Type B pancreatic cell (in vitro differentiated cells): ENCODE measurements around the gene RIOK3. TPM values are rescaled to one million over a fixed set of nuclear protein-coding genes. Genes with fewer than 3 reads are reported as not detected.
"Not testable (repeated sequence)": the region's sequence is repeated elsewhere in the genome, so short reads cannot be mapped to it uniquely, and the experiment has no call there.

Source experiments
- DNase-seq: peaks from one replicate; pipeline ENCODE4 v3.0.0; 2021; ENCODE audit warnings: mixed read lengths; ENCODE audit not compliant: unreplicated experiment; ENCODE audit errors: extremely low spot score
- H3K27ac Mint-ChIP-seq: 2 replicates; pipeline ENCODE4 v1.8.0; 2021; ENCODE audit warnings: mild to moderate bottlenecking, mixed read lengths
- H3K27me3 Mint-ChIP-seq: 2 replicates; pipeline ENCODE4 v1.8.0; 2021; ENCODE audit warnings: mixed read lengths
- H3K36me3 Mint-ChIP-seq: 2 replicates; pipeline ENCODE4 v1.8.0; 2021; ENCODE audit warnings: mixed read lengths
- H3K4me1 Mint-ChIP-seq: one replicate; pipeline ENCODE4 v1.8.0; 2021; ENCODE audit warnings: mixed read lengths; ENCODE audit not compliant: unreplicated experiment
- H3K4me3 Mint-ChIP-seq: 2 replicates; pipeline ENCODE4 v1.8.0; 2021; ENCODE audit warnings: mild to moderate bottlenecking, mixed read lengths
- H3K9me3 Mint-ChIP-seq: 2 replicates; pipeline ENCODE4 v1.8.0; 2021; ENCODE audit warnings: mixed read lengths
- CTCF ChIP-seq: fragments of 200-600 bp; sonication (generic); conservative IDR thresholded peaks from 2 replicates; pipeline ENCODE4 v1.5.0; 2021; ENCODE audit warnings: antibody characterized with exemption, mild to moderate bottlenecking
- total RNA-seq: library from RNA; stranded (reverse); gene quantifications from 2 replicates; pipeline ENCODE4 v1.2.1, GENCODE V29; 2021; ENCODE audit warnings: low replicate concordance

Gene RIOK3
- total RNA-seq, 1 donor from 2014 or later = 46.7 TPM

DNA sequence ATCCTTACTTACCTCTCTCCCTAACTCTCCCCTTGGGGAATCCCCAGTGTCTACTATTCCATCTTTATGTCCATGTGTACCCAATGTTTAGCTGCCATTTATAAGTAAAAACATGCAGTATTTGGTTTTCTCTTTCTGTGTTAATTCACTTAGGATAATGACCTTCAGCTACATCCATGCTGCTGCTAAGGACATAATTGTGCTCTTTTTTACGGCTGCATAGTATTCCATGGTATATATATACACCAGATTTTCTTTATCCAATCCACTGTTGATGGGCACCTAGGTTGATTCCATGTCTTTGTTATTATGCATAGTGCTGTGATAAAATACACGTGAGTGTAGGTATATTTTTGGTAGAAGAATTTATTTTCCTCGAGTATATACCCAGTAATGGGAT is 24.3 kb upstream of the RIOK3 start:
- DNase-seq = no peak
- no peaks in the 10 kb centered on the region for H3K27me3 Mint-ChIP-seq
- H3K4me1 Mint-ChIP-seq = no peaks in the 10 kb centered on the region
- H3K4me3 Mint-ChIP-seq = no peak overlapping the region
- no peaks in the 10 kb centered on the region for H3K9me3 Mint-ChIP-seq
- H3K27ac Mint-ChIP-seq = no peak overlapping the region
- no peak for TF ChIP-seq CTCF
- peaks cover 13% of the 10 kb centered on the region for H3K36me3 Mint-ChIP-seq

- H3K27ac Mint-ChIP-seq, H3K9me3 Mint-ChIP-seq, DNase-seq, H3K4me3 Mint-ChIP-seq, H3K4me1 Mint-ChIP-seq, H3K27me3 Mint-ChIP-seq: not testable (repeated sequence)
- H3K36me3 Mint-ChIP-seq = peaks cover 13% of the 10 kb centered on the region
Measured at GRCh38 chr18:23429538-23429937, 23.5 kb upstream of the RIOK3 start.

- peaks cover 13% of the 10 kb centered on the region for H3K36me3 Mint-ChIP-seq
- no peaks in the 10 kb centered on the region for H3K4me1 Mint-ChIP-seq
- H3K27ac Mint-ChIP-seq = no peak overlapping the region
- DNase-seq = no peak
- H3K4me3 Mint-ChIP-seq = no peak overlapping the region
- H3K9me3 Mint-ChIP-seq = no peaks in the 10 kb centered on the region
- no peak for TF ChIP-seq CTCF
- H3K27me3 Mint-ChIP-seq = no peaks in the 10 kb centered on the region
Measured at GRCh38 chr18:23433360-23433759, 19.7 kb upstream of the RIOK3 start.

DNA sequence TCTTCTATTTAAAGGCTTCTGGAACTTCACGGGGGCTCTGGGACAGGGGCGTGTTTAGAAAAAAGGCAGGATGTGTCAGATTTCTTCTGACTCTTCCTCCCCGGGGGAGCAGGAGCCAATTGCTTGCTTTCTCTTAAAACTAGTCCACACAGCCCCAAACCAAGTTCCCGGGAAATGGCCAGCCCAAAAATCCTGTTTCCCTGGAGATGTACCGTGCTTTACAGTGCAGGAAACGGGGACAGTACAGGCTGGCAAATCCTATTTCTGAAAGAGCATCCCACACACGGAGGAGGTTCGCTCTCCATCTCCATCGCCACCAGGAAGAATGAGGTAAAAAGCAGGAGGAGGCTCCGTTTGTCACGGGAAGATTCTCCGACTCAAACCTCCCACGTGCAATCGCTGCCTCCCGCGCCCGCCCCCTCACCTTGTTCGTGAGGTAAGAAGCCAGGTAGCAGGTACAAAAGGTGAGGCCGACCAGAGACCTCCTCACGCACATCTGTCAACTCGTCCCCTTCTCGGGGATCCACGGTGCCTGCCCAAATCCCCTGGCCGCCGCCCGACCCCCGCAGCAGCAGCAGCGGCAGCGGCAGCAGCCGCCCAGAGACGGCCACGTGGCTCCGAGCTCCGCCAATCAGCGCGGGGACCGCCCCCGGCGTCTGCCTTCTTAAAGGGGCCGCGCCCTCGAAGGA is 15.6 kb upstream of the RIOK3 start:
- no peak for TF ChIP-seq CTCF
- H3K36me3 Mint-ChIP-seq = peaks cover 4% of the 10 kb centered on the region
- no peaks in the 10 kb centered on the region for H3K9me3 Mint-ChIP-seq
- H3K4me1 Mint-ChIP-seq = no peaks in the 10 kb centered on the region
- peak overlapping the region; percentile 83 for H3K27ac Mint-ChIP-seq
- peak; percentile 82 for DNase-seq
- H3K27me3 Mint-ChIP-seq = no peaks in the 10 kb centered on the region
- peak overlapping the region; percentile 96 for H3K4me3 Mint-ChIP-seq

GRCh38 chr18:23438046-23438377 is 15.1 kb upstream of the RIOK3 start:
- no peaks in the 10 kb centered on the region for H3K9me3 Mint-ChIP-seq
- TF ChIP-seq CTCF = no peak
- H3K4me3 Mint-ChIP-seq = peak overlapping the region; percentile 96
- H3K27me3 Mint-ChIP-seq = no peaks in the 10 kb centered on the region
- H3K36me3 Mint-ChIP-seq = peaks cover 4% of the 10 kb centered on the region
- peak overlapping the region; percentile 52 for H3K27ac Mint-ChIP-seq
- H3K4me1 Mint-ChIP-seq = no peaks in the 10 kb centered on the region
- DNase-seq = no peak

GRCh38 chr18:23438608-23439366 is 14.3 kb upstream of the RIOK3 start:
- Mint-ChIP-seq H3K27ac (no peak overlapping the region), H3K27me3 (no peaks in the 10 kb centered on the region), H3K4me3 (peak overlapping the region; percentile 96), H3K36me3 (peaks cover 4% of the 10 kb centered on the region), H3K9me3 (no peaks in the 10 kb centered on the region), H3K4me1 (no peaks in the 10 kb centered on the region)
- TF ChIP-seq CTCF = no peak
- DNase-seq = no peak
